ENCODE results near the gene MYL9. TPM values are rescaled to one million over a fixed set of nuclear protein-coding genes. Genes with fewer than 3 reads are reported as not detected.

MYL9 gene
- total RNA-seq, 2 experiments from 2014 or later: not detected

DNA sequence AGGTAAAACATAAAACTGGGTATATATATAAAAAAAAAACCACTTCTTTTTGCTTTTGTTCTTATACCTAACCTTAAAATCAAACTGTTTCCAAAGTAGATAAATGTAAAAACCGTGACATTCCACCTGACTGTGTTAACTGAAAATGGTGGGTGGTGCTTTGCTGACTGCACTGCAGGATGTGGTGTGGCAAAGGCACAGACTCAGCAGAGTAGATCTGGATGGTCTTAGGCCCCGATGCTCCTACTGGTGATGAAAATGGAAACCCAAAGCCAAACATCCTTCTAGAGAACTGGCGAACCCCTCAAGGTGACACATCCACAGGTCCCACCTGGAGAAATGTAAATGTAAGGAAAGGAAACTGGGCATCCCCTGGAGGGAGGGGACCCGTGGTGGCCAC, 41.0 kb downstream of the MYL9 start:
- ChIA-PET CTCF (ENCODE audit: unreplicated experiment) (no interaction called here), POLR2A (interaction anchor here (1.3 kb wide), 1 partner anchor 251 kb away, joined by 3 read pairs; no protein-coding TSS in a partner anchor)
- Histone ChIP-seq H3K9me3 (ENCODE audit: low read length) (no peaks in the 10 kb centered on the region), H3K79me2 (ENCODE audit: insufficient read depth, low read depth, low read length) (peaks cover 13% of the 10 kb centered on the region; the same call in 1 of the 2 replicates), H3K4me3 (ENCODE audit: low read depth, low read length, poor library complexity, severe bottlenecking) (no peak overlapping the region), H3K4me2 (ENCODE audit: low read length) (no peak overlapping the region), H2AFZ (ENCODE audit: low read length) (no peak overlapping the region), H3K4me1 (ENCODE audit: insufficient read depth, low read length, poor library complexity, severe bottlenecking) (no peaks in the 10 kb centered on the region), H3K9me2 (ENCODE audit: insufficient read depth, low read length) (no peaks in the 10 kb centered on the region), H4K20me1 (ENCODE audit: insufficient read depth, low read length) (no peaks in the 10 kb centered on the region), H3K27ac (ENCODE audit: low read depth, low read length, poor library complexity, severe bottlenecking) (no peak overlapping the region), H3K36me3 (ENCODE audit: insufficient read depth, low read length) (peaks cover 86% of the 10 kb centered on the region)
- BruUV-seq (replicated peaks): TSS peak; percentile 50
- TF ChIP-seq, protein P1, sequence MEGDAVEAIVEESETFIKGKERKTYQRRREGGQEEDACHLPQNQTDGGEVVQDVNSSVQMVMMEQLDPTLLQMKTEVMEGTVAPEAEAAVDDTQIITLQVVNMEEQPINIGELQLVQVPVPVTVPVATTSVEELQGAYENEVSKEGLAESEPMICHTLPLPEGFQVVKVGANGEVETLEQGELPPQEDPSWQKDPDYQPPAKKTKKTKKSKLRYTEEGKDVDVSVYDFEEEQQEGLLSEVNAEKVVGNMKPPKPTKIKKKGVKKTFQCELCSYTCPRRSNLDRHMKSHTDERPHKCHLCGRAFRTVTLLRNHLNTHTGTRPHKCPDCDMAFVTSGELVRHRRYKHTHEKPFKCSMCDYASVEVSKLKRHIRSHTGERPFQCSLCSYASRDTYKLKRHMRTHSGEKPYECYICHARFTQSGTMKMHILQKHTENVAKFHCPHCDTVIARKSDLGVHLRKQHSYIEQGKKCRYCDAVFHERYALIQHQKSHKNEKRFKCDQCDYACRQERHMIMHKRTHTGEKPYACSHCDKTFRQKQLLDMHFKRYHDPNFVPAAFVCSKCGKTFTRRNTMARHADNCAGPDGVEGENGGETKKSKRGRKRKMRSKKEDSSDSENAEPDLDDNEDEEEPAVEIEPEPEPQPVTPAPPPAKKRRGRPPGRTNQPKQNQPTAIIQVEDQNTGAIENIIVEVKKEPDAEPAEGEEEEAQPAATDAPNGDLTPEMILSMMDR (conservative IDR thresholded peaks at IDR 0.05; ENCODE audit: low read length): no peak
- no peak for TF ChIP-seq EZH2phosphoT487 (IDR thresholded peaks at IDR 0.05; ENCODE audit: borderline replicate concordance, low read depth, low read length)
- intact Hi-C loops (cut with micrococcal nuclease; ENCODE audit: unreplicated experiment): no loop called here
- no peak for DNase-seq (ENCODE audit: low spot score)

DNA sequence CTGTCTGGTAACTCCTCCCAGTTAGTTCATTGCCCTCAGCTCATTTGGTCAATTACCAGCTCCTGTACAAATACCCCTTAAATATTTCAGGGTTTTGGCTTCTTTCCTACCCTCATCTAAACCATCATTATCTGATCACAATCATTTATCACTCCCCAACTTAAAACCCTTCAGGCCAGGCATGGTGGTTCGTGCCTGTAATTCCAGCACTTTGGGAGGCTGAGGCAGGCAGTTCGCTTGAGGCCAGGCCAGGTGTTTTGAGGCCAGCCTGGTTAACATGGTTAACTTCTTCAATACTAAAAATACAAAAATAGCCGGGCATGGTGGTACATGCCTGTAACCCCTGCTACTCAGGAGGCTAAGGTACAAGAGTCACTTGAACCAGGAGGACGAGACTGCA, 41.5 kb downstream of the MYL9 start:
- H3K79me2 ChIP-seq (ENCODE audit: insufficient read depth, low read depth, low read length): peaks cover 9% of the 10 kb centered on the region; the same call in 1 of the 2 replicates
- CTCF ChIA-PET (ENCODE audit: unreplicated experiment): no interaction called here
- no peaks in the 10 kb centered on the region for H4K20me1 ChIP-seq (ENCODE audit: insufficient read depth, low read length)
- H3K4me3 ChIP-seq (ENCODE audit: low read depth, low read length, poor library complexity, severe bottlenecking): no peak overlapping the region
- H3K36me3 ChIP-seq (ENCODE audit: insufficient read depth, low read length): peaks cover 89% of the 10 kb centered on the region
- DNase-seq (ENCODE audit: low spot score): no peak
- no peaks in the 10 kb centered on the region for H3K4me1 ChIP-seq (ENCODE audit: insufficient read depth, low read length, poor library complexity, severe bottlenecking)
- H2AFZ ChIP-seq (ENCODE audit: low read length): no peak overlapping the region
- POLR2A ChIA-PET: interaction anchor here (0.6 to 1.3 kb wide), 2 partner anchors 251 to 369 kb away, joined by 3 to 4 read pairs; no protein-coding TSS in a partner anchor
- intact Hi-C loops (cut with micrococcal nuclease; ENCODE audit: unreplicated experiment): no loop called here
- no peak for TF ChIP-seq EZH2phosphoT487 (IDR thresholded peaks at IDR 0.05; ENCODE audit: borderline replicate concordance, low read depth, low read length)
- TF ChIP-seq, protein P1 (conservative IDR thresholded peaks at IDR 0.05; ENCODE audit: low read length): no peak
- H3K27ac ChIP-seq (ENCODE audit: low read depth, low read length, poor library complexity, severe bottlenecking): no peak overlapping the region
- no TSS peak for BruUV-seq (replicated peaks)
- H3K9me2 ChIP-seq (ENCODE audit: insufficient read depth, low read length): no peaks in the 10 kb centered on the region
- no peaks in the 10 kb centered on the region for H3K9me3 ChIP-seq (ENCODE audit: low read length)
- H3K4me2 ChIP-seq (ENCODE audit: low read length): no peak overlapping the region

DNA sequence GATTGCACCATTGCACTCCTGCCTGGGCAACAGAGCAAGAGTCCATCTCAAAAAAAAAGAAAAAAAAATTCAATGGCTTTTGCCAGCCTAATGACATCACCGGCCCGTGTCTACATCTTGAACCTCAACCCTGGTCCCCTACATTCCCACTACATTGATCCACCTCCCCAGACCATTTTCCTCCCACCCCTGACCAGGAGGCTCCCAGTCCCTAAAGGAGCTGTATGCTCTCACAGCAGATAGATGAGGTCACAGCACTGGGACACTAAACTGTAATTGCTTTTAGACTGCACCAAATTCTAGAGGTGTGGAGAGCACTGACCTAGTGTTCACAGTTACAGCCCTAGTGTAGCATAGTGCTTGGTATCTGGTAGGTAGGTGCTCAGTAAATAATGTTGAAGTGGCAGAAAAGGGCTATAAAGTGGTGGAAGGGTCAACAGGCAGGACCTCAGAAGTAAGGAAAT, 42.7 kb downstream of the MYL9 start:
- Histone ChIP-seq H3K79me2 (ENCODE audit: insufficient read depth, low read depth, low read length) (no peaks in the 10 kb centered on the region), H3K9me2 (ENCODE audit: insufficient read depth, low read length) (no peaks in the 10 kb centered on the region), H3K4me2 (ENCODE audit: low read length) (no peak overlapping the region), H3K9me3 (ENCODE audit: low read length) (no peaks in the 10 kb centered on the region), H3K27ac (ENCODE audit: low read depth, low read length, poor library complexity, severe bottlenecking) (no peak overlapping the region), H3K36me3 (ENCODE audit: insufficient read depth, low read length) (peaks cover 88% of the 10 kb centered on the region), H3K4me3 (ENCODE audit: low read depth, low read length, poor library complexity, severe bottlenecking) (no peak overlapping the region), H4K20me1 (ENCODE audit: insufficient read depth, low read length) (no peaks in the 10 kb centered on the region), H2AFZ (ENCODE audit: low read length) (no peak overlapping the region), H3K4me1 (ENCODE audit: insufficient read depth, low read length, poor library complexity, severe bottlenecking) (no peaks in the 10 kb centered on the region)
- intact Hi-C loops (cut with micrococcal nuclease; ENCODE audit: unreplicated experiment): no loop called here
- no peak for DNase-seq (ENCODE audit: low spot score)
- ChIA-PET POLR2A (no interaction called here), CTCF (ENCODE audit: unreplicated experiment) (no interaction called here)
- TF ChIP-seq, protein P1 (conservative IDR thresholded peaks at IDR 0.05; ENCODE audit: low read length): no peak
- no peak for TF ChIP-seq EZH2phosphoT487 (IDR thresholded peaks at IDR 0.05; ENCODE audit: borderline replicate concordance, low read depth, low read length)
- no TSS peak for BruUV-seq (replicated peaks)
